HG03460 (cell line): Measurements from ENCODE around the gene PDE2A.

Experiments used
- ATAC-seq: cut with Tn5 transposase; IDR thresholded peaks from one replicate; pipeline ENCODE4 v1.9.1; 2021; ENCODE audit not compliant: unreplicated experiment

PDE2A gene

GRCh38 chr11:72684236-72684912 is 10.2 kb upstream of the PDE2A start:
- peak; percentile 58 for ATAC-seq

GRCh38 chr11:72683782-72684200 is 9.6 kb upstream of the PDE2A start:
- no peak for ATAC-seq

GRCh38 chr11:72682858-72683243 is 8.6 kb upstream of the PDE2A start:
- no peak for ATAC-seq

- no peak for ATAC-seq
Observed at GRCh38 chr11:72682238-72682857, 8.1 kb upstream of the PDE2A start.

GRCh38 chr11:72681226-72682153 is 7.3 kb upstream of the PDE2A start:
- ATAC-seq = no peak

GRCh38 chr11:72680624-72681158 is 6.5 kb upstream of the PDE2A start:
- ATAC-seq = no peak

GRCh38 chr11:72679869-72680268 is 5.6 kb upstream of the PDE2A start:
- no peak for ATAC-seq

GRCh38 chr11:72678524-72678923 is 4.3 kb upstream of the PDE2A start:
- ATAC-seq = no peak

- ATAC-seq = no peak
Observed at GRCh38 chr11:72676861-72677341, 2.7 kb upstream of the PDE2A start.

GRCh38 chr11:72675221-72675620 is 999 bp upstream of the PDE2A start:
- ATAC-seq = no peak

GRCh38 chr11:72673284-72673942 is 809 bp downstream of the PDE2A start:
- no peak for ATAC-seq

GRCh38 chr11:72672597-72673238 is 1.5 kb downstream of the PDE2A start:
- ATAC-seq = no peak

GRCh38 chr11:72671152-72672099 is 2.8 kb downstream of the PDE2A start:
- ATAC-seq = no peak

GRCh38 chr11:72670041-72670440 is 4.2 kb downstream of the PDE2A start:
- ATAC-seq = no peak

- ATAC-seq = no peak
Observed at GRCh38 chr11:72669527-72669926, 4.7 kb downstream of the PDE2A start.

- ATAC-seq = peak; percentile 87
Observed at GRCh38 chr11:72668629-72669347, 5.4 kb downstream of the PDE2A start.

- ATAC-seq = no peak
Observed at GRCh38 chr11:72665911-72666472, 8.2 kb downstream of the PDE2A start.

GRCh38 chr11:72662036-72662435 is 12.2 kb downstream of the PDE2A start:
- ATAC-seq = no peak
